GM23248 (cell line): Measurements from ENCODE around the gene ZFP36L1. TPM values are rescaled to one million over a fixed set of nuclear protein-coding genes. Genes with fewer than 3 reads are reported as not detected.

Experiments
- DNase-seq: peaks from one replicate; pipeline ENCODE4 v3.0.0-alpha.2; 2015
- H2AFZ ChIP-seq: fragments of 200-600 bp; sonication (generic); 2 replicates; pipeline ENCODE4 v1.6.1; 2016; ENCODE audit warnings: antibody characterized with exemption
- H3F3A ChIP-seq: fragments of 200-600 bp; sonication (generic); 2 replicates; pipeline ENCODE4 v1.6.1; 2016; ENCODE audit warnings: mild to moderate bottlenecking, antibody characterized with exemption, mixed run types; ENCODE audit not compliant: insufficient read depth
- H3K27ac ChIP-seq: fragments of 200-600 bp; sonication (generic); 2 replicates; pipeline ENCODE4 v1.5.1; 2016; ENCODE audit warnings: mild to moderate bottlenecking
- H3K27me3 ChIP-seq: fragments of 200-600 bp; sonication (generic); replicated peaks from 2 replicates; pipeline ENCODE4 v1.6.1; 2016; ENCODE audit warnings: mild to moderate bottlenecking; ENCODE audit not compliant: insufficient read depth
- H3K36me3 ChIP-seq: fragments of 200-600 bp; sonication (generic); 2 replicates; pipeline ENCODE4 v1.6.1; 2016; ENCODE audit warnings: low read depth, mild to moderate bottlenecking
- H3K4me1 ChIP-seq: fragments of 200-600 bp; sonication (generic); 2 replicates; pipeline ENCODE4 v1.6.1; 2016; ENCODE audit warnings: mild to moderate bottlenecking; ENCODE audit not compliant: insufficient read depth
- H3K4me2 ChIP-seq: fragments of 200-600 bp; sonication (generic); one replicate; pipeline ENCODE4 v1.6.1; 2016; ENCODE audit warnings: mild to moderate bottlenecking; ENCODE audit not compliant: unreplicated experiment
- H3K4me3 ChIP-seq: fragments of 200-600 bp; sonication (generic); 2 replicates; pipeline ENCODE4 v1.5.1; 2016; ENCODE audit warnings: mild to moderate bottlenecking
- H3K79me2 ChIP-seq: fragments of 200-600 bp; sonication (generic); 2 replicates; pipeline ENCODE4 v1.6.1; 2016; ENCODE audit warnings: mild to moderate bottlenecking; ENCODE audit not compliant: insufficient read depth
- H3K9ac ChIP-seq: fragments of 200-600 bp; sonication (generic); 2 replicates; pipeline ENCODE4 v1.6.1; 2016; ENCODE audit warnings: mild to moderate bottlenecking
- H3K9me2 ChIP-seq: fragments of 200-600 bp; sonication (generic); 2 replicates; pipeline ENCODE4 v1.6.1; 2016; ENCODE audit warnings: mixed run types, mild to moderate bottlenecking, moderate library complexity; ENCODE audit not compliant: insufficient read depth
- H3K9me3 ChIP-seq: fragments of 200-600 bp; sonication (generic); one replicate; pipeline ENCODE4 v1.6.1; 2017; ENCODE audit warnings: low read depth
- H4K20me1 ChIP-seq: fragments of 200-600 bp; sonication (generic); 2 replicates; pipeline ENCODE4 v1.6.0; 2016; ENCODE audit not compliant: insufficient read depth
- EZH2 ChIP-seq: fragments of 200-600 bp; sonication (generic); IDR thresholded peaks from 2 replicates; pipeline ENCODE4 v1.6.1; 2018; ENCODE audit warnings: antibody characterized with exemption, mild to moderate bottlenecking; ENCODE audit not compliant: insufficient read depth, poor library complexity, severe bottlenecking
- EZH2phosphoT487 ChIP-seq: fragments of 200-600 bp; sonication (generic); IDR thresholded peaks from 2 replicates; pipeline ENCODE4 v1.6.1; 2018; ENCODE audit warnings: antibody characterized with exemption, moderate library complexity, mild to moderate bottlenecking, low read depth; ENCODE audit not compliant: insufficient read depth
- WGBS, 2 experiments: methylation state at CpG; one replicate each; pipeline ENCODE4 v1.1.6; 2015 to 2017; ENCODE audit warnings: low lambda C conversion rate in 2 of 2, low coverage in 1 of 2; ENCODE audit errors: missing lambda C conversion rate in 2 of 2; 5-methylcytosine and 5-hydroxymethylcytosine counted together
- in situ Hi-C: fragments of 300-500 bp; cut with MboI; formaldehyde crosslinking; loops from 2 replicates; pipeline ENCODE4 v1.15.0; 2020
- polyA plus RNA-seq: library from polyadenylated mRNA; unstranded; fragments of >200 nt; fragmentation: Nextera tagmentation; extraction: Ambion mirVana; gene quantifications from 2 replicates; pipeline ENCODE4 v1.2.1, GENCODE V29; 2016
- total RNA-seq: library from RNA; depleted of rRNA; stranded (reverse); fragments of >200 nt; shearing (Covaris generic); gene quantifications from 2 replicates; pipeline ENCODE4 v1.2.3, GENCODE V29; 2014

The ZFP36L1 gene
- total and polyA plus RNA-seq, 2 experiments from 2014 or later: 92.9 to 599 TPM

DNA sequence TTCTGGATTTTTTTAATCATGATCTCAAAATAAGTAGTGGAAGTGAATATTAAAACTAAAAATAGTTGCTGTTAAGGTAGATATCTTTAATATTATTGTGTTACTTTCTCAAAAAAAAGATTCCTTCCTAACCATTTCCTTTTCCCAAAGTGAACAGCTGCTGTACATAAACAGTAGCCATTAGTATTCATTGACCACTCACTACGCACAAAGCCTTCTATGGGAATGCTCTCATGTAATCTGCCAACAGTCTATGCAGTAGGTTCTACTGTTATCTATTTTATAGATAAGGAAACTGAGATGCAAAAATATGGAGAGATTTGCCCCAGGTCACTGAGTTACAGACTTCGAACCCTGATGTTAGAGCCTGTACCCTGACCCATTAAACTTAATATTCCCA is 32.1 kb downstream of the ZFP36L1 start:
- 95 to 100% methylated on average over 2 of the region's 2 CpGs for WGBS, 2 experiments
- peaks cover 23% of the 10 kb centered on the region for H3K4me1 ChIP-seq
- no peak overlapping the region for H3K27ac ChIP-seq
- no peak for DNase-seq
- H3K27me3 ChIP-seq: no peaks in the 10 kb centered on the region
- no peak overlapping the region for H3K4me3 ChIP-seq
- H3K4me2 ChIP-seq: no peak overlapping the region
- TF ChIP-seq EZH2: no peak
- TF ChIP-seq EZH2phosphoT487: no peak
- no peaks in the 10 kb centered on the region for H3K79me2 ChIP-seq
- no peak overlapping the region for H3K9ac ChIP-seq
- no peaks in the 10 kb centered on the region for H3K36me3 ChIP-seq
- H3F3A ChIP-seq: peaks cover 18% of the 10 kb centered on the region
- H2AFZ ChIP-seq: no peak overlapping the region
- no peaks in the 10 kb centered on the region for H3K9me2 ChIP-seq
- no peaks in the 10 kb centered on the region for H4K20me1 ChIP-seq
- H3K9me3 ChIP-seq: no peaks in the 10 kb centered on the region
- in situ Hi-C loops: no loop called here

DNA sequence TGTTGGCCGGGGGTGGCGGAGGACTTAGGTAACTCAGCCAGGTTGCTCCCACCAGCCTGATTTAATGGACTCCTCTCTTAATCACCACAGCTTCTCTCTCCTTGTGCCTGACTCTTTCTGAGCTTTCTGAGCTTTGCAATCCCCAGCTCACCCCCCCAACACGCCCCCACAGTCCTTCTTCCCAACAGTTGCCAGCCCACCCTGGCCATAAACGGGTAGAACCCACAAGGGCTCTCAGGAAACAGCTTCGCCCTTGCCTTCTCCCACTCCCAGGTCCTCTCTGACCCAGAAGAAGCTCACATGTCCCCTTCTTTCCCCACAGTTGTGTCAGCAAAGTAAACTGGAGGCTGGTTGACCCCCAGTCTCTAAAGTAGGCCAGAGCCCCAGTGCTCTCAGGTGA is 32.9 kb downstream of the ZFP36L1 start:
- no peak overlapping the region for H3K27ac ChIP-seq
- no peaks in the 10 kb centered on the region for H3K9me3 ChIP-seq
- H3K4me1 ChIP-seq: peaks cover 23% of the 10 kb centered on the region
- H4K20me1 ChIP-seq: no peaks in the 10 kb centered on the region
- no peak overlapping the region for H2AFZ ChIP-seq
- H3K4me3 ChIP-seq: no peak overlapping the region
- H3K36me3 ChIP-seq: no peaks in the 10 kb centered on the region
- H3K4me2 ChIP-seq: no peak overlapping the region
- in situ Hi-C loops: no loop called here
- H3K27me3 ChIP-seq: no peaks in the 10 kb centered on the region
- peaks cover 18% of the 10 kb centered on the region for H3F3A ChIP-seq
- H3K9me2 ChIP-seq: no peaks in the 10 kb centered on the region
- DNase-seq: no peak
- 70 to 78% methylated on average over 4 to 5 of the region's 5 CpGs for WGBS, 2 experiments
- H3K9ac ChIP-seq: no peak overlapping the region
- H3K79me2 ChIP-seq: no peaks in the 10 kb centered on the region
- TF ChIP-seq EZH2phosphoT487 (no peak), EZH2 (no peak)

DNA sequence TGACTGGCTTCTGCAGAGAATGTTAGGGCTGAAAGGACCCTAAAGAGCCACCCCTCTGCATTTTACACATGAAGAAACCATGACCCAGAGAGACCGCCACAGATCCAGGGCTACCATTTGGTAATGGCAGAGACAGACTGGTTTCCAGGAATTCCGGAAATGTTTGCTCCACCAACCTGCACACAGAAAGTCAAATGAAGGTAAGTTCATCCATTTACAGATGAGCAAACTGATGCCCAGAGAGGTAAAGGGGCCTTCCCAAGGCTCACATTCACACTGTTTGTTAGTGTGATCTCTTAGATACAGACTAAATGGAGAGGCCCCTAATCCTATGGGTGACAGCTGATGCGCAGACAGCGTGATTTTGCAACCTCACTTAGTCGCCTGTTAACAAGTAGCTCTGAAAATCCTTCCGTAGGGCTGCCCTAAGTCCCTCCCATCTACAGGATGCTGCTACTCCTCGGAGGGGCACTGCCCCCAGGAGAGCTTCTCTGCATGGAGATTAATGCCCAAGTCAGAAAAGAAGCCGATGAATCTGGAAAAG is 33.8 kb downstream of the ZFP36L1 start:
- H3K4me3 ChIP-seq: no peak overlapping the region
- no peaks in the 10 kb centered on the region for H3K9me3 ChIP-seq
- H2AFZ ChIP-seq: no peak overlapping the region
- no peaks in the 10 kb centered on the region for H3K9me2 ChIP-seq
- H4K20me1 ChIP-seq: no peaks in the 10 kb centered on the region
- H3K4me2 ChIP-seq: no peak overlapping the region
- in situ Hi-C loops: no loop called here
- WGBS, 2 experiments: 96 to 97% methylated on average over 8 of the region's 8 CpGs
- TF ChIP-seq EZH2 (no peak), EZH2phosphoT487 (no peak)
- no peaks in the 10 kb centered on the region for H3K79me2 ChIP-seq
- no peaks in the 10 kb centered on the region for H3K36me3 ChIP-seq
- H3K9ac ChIP-seq: no peak overlapping the region
- peaks cover 20% of the 10 kb centered on the region for H3K4me1 ChIP-seq
- H3K27me3 ChIP-seq: no peaks in the 10 kb centered on the region
- H3F3A ChIP-seq: peaks cover 16% of the 10 kb centered on the region
- DNase-seq: no peak
- H3K27ac ChIP-seq: no peak overlapping the region

DNA sequence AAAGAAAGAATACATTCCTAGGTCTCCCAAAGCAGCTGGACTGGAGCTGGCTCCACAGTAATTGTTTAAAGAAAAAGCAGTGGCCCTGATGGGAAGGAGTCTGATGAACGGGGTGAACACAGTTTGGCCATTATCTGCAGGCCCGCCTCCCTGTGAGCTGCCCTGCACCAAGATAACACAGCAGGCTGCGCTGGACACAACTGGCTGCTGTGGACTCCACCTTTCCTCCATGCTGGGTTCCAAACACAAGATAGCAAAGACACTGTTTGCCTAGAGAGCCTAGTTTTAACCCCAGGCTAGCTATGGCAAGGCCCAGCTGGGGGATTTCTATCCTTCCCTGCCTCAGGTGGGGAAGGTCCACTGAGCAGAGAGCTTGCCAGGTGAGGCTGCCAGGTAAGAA is 34.6 kb downstream of the ZFP36L1 start:
- Histone ChIP-seq H3K9me2 (no peaks in the 10 kb centered on the region), H3K4me3 (no peak overlapping the region), H3K27ac (no peak overlapping the region), H3F3A (peaks cover 9% of the 10 kb centered on the region; the same call in 1 of the 2 replicates), H3K36me3 (no peaks in the 10 kb centered on the region), H3K4me2 (no peak overlapping the region), H3K79me2 (no peaks in the 10 kb centered on the region), H3K9ac (no peak overlapping the region), H3K27me3 (no peaks in the 10 kb centered on the region), H4K20me1 (no peaks in the 10 kb centered on the region), H3K4me1 (peaks cover 14% of the 10 kb centered on the region), H3K9me3 (no peaks in the 10 kb centered on the region), H2AFZ (no peak overlapping the region)
- TF ChIP-seq EZH2: no peak
- no peak for TF ChIP-seq EZH2phosphoT487
- no peak for DNase-seq
- in situ Hi-C loops: no loop called here
- 85 to 90% methylated on average over 3 of the region's 3 CpGs for WGBS, 2 experiments

DNA sequence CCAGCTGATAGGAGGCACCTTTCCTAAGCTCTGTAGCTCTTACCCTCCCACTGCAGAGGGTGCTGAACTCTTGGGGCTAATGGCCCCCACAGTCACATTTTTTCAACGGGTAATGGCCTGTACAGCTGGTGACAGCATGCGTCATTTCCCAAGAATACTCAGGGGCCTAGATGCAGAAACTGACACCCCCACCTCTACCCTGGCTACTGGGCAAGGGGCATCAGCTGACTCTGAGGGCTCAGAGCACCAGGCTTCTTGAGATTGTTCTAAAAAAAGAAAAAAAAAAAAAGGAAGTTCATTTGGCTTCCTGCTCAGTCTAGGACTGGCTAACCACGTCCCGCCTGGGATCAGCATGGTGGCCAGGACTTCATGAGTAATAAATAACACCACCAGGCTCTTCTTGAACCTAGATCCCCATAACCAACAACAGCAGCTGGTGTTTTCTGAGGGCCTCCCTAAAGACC is 35.2 kb downstream of the ZFP36L1 start:
- H3F3A ChIP-seq: peaks cover 3% of the 10 kb centered on the region; the same call in 1 of the 2 replicates
- no peak overlapping the region for H3K27ac ChIP-seq
- H3K9me2 ChIP-seq: no peaks in the 10 kb centered on the region
- H2AFZ ChIP-seq: no peak overlapping the region
- H3K9me3 ChIP-seq: no peaks in the 10 kb centered on the region
- H3K4me2 ChIP-seq: no peak overlapping the region
- WGBS, 2 experiments: 69 to 81% methylated on average over 4 of the region's 4 CpGs
- H3K9ac ChIP-seq: no peak overlapping the region
- no peaks in the 10 kb centered on the region for H3K36me3 ChIP-seq
- no peaks in the 10 kb centered on the region for H3K79me2 ChIP-seq
- DNase-seq: peak; percentile 23
- H4K20me1 ChIP-seq: no peaks in the 10 kb centered on the region
- in situ Hi-C loops: no loop called here
- no peak for TF ChIP-seq EZH2
- no peak for TF ChIP-seq EZH2phosphoT487
- peaks cover 8% of the 10 kb centered on the region for H3K4me1 ChIP-seq
- H3K27me3 ChIP-seq: no peaks in the 10 kb centered on the region
- no peak overlapping the region for H3K4me3 ChIP-seq
